ENCODE results near the gene C1QC.
"Not testable (repeated sequence)": the region's sequence is repeated elsewhere in the genome, so short reads cannot be mapped to it uniquely, and the experiment has no call there.

C1QC gene

DNA sequence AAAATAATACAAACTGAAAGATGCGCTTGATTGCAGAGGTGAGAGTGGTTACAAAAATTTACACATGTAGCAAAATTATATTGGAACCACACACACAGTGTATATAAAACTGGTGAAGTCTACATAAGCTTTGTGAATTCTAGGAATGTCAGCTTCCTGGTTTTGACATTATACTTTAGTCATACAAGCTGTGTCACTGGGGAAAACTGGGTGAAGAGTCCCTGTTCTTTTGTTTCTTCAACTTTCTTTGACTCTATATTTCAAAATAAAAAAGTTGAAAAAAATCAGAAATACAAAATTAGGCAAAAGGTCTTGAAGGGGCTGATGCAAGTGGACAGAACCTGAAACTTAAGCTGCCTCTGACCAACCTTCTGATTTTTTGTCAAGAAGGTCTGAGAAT is 3.0 kb downstream of the C1QC start:
- no peak for DNase-seq (ENCODE audit: low read depth in 4 of 4, low spot score in 1 of 4)

DNA sequence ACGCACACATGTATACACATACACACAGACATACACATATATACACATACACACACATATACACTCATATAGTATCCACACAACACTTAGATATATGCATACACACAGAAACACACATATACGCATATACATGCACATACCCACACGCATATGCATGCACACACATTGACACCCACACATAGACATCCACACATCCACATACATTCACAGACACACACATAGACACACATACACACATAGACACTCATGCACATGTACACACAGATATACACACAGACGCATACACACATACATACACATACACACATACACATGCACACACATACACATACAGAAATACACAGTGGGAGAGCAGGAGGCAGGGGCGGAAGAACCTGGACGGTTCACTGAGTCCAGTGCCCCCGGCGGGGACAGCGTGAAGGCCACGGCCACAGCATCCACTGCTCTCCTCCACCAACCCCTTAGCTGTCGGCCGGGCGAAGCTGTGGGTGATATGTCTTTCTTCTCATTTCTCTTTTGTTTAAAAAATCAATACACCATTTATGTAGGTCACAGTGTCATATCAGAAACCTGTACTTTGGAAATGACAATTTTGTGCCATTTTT is 6.8 kb downstream of the C1QC start:
- no peak for DNase-seq (ENCODE audit: low read depth in 4 of 4, low spot score in 1 of 4)

DNA sequence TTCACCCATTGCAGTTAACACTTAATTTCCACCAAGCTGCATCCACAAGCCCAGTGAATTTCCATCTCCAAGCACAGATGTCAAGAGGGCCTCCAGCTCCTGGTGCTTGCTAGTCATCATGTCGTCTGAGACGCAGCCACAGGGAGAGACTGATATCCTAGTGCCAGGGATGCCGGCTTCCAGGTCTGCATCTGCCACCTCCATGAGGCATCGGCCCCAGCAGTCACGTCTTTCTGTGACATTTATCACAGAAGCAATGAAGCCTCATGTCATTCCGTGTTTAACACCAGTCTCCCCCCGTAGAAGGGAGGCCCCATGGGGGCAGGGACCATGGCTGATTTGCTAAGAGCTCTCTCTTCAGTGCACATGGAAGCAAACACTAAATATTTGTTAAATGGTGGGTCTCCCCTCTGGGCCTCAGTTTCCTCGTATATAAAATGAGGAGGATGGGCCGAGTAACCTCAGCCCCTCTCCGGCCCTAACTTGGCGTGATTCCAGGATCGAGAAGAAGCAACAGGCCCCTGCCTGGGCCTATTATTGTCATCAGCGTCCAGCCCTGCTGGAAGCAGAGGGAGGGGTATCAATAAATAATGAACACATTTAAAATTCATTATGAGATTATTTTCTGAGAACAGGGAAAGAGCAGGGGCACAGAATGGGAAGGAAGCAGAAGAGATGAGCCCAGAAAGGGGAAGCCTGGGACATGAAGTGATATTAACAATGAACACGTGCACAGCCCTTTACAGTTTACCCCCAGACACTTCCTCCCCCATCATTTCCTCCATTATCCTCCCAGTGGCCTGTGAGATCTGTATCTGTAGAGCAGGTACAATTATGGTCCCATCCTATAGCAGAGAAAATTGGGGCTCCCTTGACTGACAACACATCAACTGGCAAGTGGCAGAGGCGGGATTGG is 8.8 kb downstream of the C1QC start:
- DNase-seq (ENCODE audit: low read depth in 4 of 4, low spot score in 1 of 4) = no peak

DNA sequence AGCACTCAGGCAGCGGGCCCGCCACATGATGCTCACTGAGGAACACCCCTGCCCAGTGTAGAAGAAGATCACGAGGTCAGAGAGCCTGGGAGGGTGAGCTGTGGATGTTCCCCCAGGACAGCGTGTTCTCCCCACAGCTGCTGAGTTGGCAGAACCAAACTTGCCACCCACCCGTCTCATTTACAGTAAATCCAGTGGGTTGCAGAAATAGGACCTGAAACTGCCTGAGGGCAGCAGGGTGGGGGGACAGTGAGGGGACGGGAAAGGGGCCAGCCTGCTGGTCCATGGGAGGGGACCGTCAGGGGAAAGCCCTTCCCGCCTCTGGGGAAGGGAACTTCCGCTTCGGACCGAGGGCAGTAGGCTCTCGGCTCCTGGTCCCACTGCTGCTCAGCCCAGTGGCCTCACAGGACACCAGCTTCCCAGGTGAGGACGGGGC is 9.5 kb downstream of the C1QC start, which contains the start of gene C1QB:
Gene C1QB (plus strand): TSS at position 356 of the 436 bp plus-strand sequence. CDS start 6,227 bp downstream, outside the sequence.
- DNase-seq (ENCODE audit: low read depth in 4 of 4, low spot score in 1 of 4) = no peak

DNA sequence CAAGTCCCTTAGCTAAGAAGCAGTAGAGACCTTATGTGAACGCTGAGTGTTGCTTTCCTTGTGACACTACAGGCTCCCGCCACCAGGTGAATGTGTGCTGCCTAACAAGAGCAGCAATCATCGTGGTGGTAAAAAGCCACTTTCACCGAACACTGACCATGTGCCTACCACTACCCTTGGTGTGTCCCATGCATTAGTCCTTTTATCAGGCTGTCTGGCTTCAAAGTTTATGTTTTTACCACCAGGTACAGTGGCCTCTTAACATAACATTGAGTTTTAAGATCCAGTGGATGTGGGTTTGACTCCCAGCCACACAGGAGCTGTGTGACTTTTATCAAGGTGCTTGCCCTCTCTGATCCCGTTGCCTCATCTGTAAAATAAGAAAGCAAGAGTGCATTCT is 11.3 kb downstream of the C1QC start:
- no peak for DNase-seq (ENCODE audit: low read depth in 4 of 4, low spot score in 1 of 4)

DNA sequence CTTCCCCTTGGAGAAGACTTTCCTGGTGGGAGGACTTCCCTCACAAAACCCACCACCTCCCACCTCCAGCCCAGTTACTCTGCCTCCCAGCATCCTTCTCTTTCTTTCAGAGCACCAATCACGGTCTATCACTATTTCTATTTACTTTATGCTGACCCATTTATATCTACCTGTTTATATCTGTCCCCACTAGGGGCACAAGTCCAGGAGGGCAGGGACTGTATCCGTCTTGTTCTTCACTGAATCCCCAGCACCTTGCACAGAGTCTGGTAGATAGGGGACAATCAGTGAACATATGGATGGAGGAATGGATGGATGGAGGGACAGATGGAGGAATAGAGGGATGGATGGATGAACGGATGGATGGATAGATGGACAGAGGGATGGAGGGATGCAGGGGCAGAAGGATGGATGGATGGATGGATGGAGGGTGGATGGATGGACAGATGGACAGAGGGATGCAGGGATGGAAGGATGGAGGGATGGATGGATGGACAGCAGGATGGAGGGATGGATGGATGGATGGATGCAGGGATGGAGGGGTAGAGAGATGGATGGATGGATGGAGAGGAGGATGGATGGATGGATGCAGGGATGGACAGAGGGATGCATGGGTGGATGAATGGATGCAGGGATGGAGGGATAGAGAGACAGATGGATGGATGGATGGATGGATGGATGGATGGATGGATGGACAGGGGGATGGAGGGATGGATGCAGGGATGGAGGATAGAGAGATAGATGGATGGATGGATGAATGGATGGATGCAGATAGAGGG is 15.1 kb downstream of the C1QC start:
- DNase-seq (ENCODE audit: low read depth in 4 of 4, low spot score in 1 of 4) = no peak

DNA sequence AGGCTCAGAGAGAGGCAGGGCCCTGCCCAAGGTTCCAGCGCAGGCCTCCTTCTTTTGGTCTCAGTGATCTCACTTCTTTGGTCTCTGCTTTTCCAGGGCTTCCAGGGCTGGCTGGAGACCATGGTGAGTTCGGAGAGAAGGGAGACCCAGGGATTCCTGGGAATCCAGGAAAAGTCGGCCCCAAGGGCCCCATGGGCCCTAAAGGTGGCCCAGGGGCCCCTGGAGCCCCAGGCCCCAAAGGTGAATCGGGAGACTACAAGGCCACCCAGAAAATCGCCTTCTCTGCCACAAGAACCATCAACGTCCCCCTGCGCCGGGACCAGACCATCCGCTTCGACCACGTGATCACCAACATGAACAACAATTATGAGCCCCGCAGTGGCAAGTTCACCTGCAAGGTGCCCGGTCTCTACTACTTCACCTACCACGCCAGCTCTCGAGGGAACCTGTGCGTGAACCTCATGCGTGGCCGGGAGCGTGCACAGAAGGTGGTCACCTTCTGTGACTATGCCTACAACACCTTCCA is 17.3 kb downstream of the C1QC start:
- no peak for DNase-seq (ENCODE audit: low read depth in 4 of 4, low spot score in 1 of 4)

DNA sequence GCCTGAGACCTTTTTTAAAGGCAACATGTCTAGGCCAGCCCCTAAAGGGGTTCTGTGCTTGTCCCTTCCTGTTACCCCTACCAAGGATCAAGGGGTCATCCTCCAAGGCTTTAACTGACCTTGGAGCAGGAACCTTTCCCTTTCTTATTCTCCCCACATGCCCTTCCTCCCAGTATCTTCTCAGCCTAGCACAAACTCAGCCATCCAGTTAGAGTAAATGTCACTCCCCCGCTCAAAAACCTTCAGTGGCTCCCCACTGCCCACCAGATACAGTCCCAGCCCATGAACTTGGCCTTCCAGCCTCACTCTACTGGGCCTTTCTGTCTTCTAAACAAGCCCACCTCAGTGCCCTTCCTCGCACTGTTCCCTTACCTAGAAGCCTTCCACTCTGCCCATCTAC is 18.4 kb downstream of the C1QC start:
- DNase-seq (ENCODE audit: low read depth in 4 of 4, low spot score in 1 of 4) = no peak

DNA sequence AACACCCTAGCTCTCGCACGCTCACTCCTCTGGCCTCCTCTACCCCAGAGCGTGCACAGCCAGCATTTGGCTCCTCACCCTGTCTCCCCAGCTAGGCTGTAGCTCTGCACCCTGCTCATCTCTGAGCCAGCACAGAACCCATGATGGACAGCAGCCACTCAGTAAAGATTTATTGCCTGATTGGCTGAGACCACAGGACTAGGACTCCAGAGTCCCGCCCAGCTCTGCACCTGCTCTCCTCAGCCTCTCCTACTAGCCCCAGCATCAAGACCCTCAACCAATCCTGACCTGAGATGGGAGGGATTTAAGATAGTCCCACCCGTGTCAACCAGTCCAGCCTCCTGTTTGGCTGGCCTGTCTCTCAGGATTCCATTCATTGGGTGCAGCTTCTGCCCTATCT is 18.9 kb downstream of the C1QC start:
- DNase-seq (ENCODE audit: low read depth in 4 of 4, low spot score in 1 of 4) = no peak

DNA sequence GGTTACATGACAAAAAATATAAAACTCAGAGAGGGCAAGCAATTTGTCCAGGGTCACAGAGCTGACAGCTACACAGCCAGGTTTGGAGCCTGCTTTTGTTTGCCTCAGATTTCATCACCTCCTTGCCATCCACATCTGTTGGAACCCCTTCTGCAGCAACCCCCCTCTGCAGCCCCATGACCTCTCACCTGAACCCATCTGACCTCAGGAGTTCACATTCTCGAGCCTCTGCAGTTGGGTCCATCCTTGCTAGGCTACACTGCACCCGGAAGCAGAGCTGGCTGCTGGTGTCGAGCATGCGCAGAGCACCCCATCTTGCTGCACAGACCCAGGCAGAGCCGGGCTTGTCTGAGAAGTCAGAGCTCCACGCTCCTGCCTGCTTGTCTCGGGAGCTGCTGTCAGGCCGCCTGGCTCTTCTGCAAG is 19.6 kb downstream of the C1QC start:
- no peak for DNase-seq (ENCODE audit: low read depth in 4 of 4, low spot score in 1 of 4)

DNA sequence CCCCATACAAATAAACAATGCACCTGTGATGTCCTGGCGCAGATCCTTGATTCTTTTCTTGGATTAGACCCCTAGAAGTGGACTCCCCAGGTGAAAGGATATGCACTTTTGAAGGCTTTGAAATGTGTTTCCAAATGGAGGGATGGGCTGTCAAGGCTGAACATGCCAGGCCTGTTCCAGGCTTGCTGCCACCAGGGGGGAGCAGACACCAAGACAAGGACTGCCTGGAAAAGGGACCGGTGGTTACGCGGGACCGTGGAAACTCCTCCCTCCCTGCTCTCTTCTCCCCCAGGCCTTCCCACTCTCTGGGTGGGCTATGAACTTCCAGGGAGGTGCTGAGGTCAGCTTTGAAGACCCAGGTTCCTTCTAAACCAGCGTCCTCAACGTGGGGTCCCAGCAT is 22.3 kb downstream of the C1QC start:
- DNase-seq (ENCODE audit: low read depth in 4 of 4, low spot score in 1 of 4) = no peak

DNA sequence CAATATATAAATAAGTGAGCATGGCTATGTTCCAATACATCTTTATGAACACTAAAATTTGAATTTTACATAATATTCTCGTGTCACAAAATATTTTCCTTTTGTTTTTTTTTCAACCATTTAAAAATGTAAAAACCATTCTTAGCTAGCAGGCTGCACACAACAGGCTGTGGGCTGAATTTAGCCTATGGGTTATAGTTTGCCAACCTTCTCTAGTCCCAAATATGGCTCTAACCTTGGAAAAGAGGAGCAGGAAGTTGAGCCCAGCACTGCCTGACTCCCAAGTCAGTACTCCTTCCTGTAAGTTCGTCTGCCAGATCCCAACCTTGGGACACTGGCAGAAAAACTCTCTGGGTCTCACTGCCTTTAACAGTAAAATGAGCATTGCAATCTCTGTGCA is 23.0 kb downstream of the C1QC start:
- DNase-seq (ENCODE audit: low read depth in 4 of 4, low spot score in 1 of 4) = no peak

DNA sequence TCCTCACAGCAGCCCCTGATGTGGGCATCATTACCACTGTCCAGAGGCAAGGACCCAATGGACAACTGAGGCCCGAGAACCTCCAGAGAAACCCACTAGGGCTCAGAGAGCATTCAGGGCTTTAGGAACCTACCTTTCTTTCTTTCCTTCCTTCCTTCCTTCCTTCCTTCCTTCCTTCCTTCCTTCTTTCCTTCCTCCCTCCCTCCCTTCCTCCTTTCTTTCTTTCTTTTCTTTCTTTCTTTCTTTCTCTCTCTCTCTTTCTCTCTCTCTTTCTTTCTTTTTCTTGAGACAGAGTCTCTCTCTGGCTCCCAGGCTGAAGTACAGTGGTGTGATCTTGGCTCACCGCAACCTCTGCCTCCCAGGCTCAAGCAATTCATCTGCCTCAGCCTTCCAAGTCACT is 25.4 kb downstream of the C1QC start:
- DNase-seq (ENCODE audit: low read depth in 4 of 4, low spot score in 1 of 4) = not testable (repeated sequence)

DNA sequence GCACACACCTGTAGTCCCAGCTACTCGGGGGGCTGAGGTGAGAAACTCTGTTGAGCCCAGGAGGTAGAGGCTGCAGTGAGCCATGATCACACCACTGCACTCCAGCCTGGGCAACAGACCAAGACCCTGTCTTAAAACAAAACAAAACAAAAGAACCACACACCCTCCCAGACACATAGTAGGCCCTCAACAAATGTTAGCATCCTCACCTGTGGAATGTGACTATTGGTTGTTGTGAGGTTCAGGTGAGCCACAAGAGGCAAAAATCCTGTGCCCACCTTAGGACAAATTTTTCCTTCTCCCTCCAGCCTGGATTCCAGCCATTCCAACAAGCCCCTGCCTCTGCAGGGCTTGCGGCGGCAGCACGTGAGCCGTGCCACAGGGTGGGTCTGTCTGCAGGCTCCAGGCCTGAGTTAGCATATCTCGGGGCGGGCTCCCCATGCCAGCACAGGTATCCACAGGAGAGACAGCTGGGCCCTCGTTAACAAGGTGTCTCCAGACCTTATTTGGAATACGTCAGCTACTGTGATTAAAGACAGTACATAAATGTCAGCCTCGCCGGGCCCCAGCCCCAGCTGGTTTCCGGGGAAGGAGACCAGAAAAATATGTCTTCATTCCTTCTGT is 27.0 kb downstream of the C1QC start:
- no peak for DNase-seq (ENCODE audit: low read depth in 4 of 4, low spot score in 1 of 4)

DNA sequence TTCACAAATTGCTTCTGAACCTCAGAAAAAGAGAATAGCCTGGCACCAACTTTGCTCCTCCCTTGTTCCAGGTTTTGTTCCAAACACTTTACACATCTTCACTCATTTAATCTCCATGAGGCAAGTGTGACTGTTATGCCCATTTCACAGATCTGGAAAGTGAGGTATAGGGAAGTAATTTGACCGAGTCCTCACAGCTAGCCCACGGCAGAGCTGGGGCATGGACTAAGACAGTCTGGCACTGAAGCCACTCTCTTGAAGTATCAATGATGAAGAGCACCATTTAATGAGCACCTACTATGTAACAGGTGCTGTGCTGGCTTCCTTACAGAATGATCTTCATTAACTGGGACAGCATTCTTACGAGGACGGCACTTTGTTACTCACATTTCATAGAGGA is 28.6 kb downstream of the C1QC start:
- DNase-seq (ENCODE audit: low read depth in 4 of 4, low spot score in 1 of 4) = no peak

DNA sequence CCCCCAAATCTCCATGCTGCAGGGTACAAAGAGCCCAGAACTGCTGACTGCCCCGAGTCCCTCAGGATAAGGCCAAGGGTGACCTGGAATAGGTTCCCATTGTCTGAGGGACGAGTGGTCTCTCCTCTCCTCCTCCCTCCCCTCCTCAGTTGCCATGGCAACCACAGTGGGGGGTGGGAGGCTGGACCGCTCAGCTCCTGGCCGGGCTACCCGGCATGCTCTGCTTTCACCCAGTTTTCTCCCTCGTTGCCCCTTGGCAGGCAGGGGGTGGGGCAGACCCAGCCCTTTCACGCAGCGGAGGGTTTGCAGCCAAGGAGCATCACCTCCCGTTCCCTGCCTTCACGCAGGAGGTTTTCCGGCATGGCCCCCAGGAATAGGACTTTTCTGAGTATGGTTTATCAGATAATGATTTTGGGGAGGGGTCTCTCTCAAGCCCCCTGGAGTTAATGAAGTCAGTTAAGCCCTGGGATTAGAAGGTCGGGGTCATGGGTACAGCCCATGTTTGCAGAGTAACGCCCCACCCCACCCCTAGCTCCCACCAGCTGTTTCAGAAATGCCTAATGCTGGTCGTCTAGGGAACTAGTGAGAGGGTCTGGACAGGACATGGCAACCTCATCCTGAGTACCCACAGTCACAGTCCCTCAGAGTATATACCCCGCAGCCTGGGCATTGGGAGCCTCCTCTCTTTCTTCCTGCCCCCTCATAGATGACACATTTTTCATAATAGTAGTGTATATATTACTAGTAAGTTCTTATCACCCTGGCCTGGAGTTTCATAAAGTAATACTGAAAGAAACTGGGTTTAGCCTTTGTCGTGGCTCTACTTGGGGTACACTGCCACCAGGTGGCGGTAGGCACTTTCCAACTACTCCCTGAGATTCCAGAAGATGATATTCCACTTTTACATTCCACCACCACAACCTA is 30.3 kb downstream of the C1QC start:
- peak in 1 of 4 experiments; percentile 2 for DNase-seq (ENCODE audit: low read depth in 4 of 4, low spot score in 1 of 4)

DNA sequence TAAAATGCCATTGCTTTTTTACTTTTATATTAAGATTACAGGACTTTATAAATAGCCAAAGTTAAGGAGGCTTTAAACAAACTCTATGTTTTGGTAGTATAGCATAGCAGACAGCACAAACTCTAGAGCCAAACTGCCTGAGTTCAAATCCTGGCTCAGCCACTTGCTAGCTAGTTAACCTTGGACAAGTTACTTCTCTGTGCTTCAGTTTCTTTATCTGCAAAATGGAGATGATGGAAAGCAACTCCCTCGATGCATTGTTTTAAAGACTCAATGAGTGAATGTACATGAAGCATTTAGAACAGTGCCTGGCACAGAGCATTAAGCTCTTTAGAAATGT is 30.9 kb downstream of the C1QC start:
- DNase-seq (ENCODE audit: low read depth in 4 of 4, low spot score in 1 of 4) = no peak

DNA sequence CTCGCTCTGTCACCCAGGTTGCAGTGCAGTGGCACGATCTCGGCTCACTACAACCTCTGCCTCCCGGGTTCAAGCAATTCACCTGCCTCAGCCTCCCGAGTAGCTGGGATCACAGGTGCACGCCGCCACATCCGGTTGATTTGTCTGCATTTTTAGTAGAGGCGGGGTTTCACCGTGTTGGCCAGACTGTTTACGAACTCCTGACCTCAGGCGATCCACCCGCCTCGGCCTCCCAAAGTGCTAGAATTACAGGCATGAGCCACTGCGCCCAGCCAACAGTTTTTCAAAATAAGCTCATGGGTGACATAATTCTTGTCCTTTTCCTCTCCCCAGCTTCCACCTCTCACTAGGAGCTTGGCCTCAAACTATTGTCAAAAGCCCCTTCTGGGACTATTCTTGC is 32.7 kb downstream of the C1QC start:
- DNase-seq (ENCODE audit: low read depth in 4 of 4, low spot score in 1 of 4) = not testable (repeated sequence)

DNA sequence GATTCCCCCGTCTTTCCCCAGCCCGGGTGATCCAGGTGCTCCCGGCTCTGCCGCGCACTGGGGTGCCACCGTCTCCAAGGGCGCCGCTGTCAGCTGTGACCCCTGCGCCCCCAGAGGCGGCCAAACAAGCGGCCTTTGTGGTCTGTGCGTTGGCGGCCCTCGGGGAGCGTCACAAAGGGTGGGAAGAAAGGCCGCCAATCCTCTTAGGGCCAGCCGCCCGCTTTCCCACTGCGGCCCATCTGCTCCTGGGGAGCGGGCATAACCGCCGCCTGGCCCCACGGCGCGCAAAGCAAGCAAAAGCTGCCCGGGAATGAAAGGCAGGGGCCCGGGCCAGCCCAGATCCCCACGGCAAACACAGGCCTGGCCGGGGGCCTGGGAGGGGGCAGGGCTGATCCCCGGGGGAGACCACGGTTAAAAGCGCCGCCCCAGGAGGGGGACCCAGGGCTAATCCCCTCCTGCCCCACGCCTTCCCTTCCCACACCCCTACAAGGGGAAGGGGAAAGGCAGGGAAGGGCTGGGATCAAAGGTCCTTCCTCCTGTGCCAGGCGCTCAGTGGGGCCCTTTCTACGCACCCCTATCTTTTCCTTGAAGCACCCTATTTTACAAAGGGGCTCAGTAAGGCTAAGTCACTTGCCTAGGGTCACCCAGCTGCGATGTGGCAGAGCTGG is 33.6 kb downstream of the C1QC start:
- DNase-seq (ENCODE audit: low read depth in 4 of 4, low spot score in 1 of 4) = no peak

All from stimulated activated CD4-positive, alpha-beta T cell treated with anti-CD3 and anti-CD28 coated beads, Interleukin-1b, Interleukin-23, amount 100 ng/mL, for 24 hours (primary cell).